Calu3 (cell line): ENCODE measurements around the gene NSFL1C. TPM values are rescaled to one million over a fixed set of nuclear protein-coding genes. Genes with fewer than 3 reads are reported as not detected.

Source experiments
- BruUV-seq: library from RNA; stranded (reverse); fragments of 400-500 nt; replicated peaks from 2 replicates; lab custom pipeline; 2021; lab: Mats Ljungman, UMichigan
- CTCF ChIA-PET: fragments of 300-600 bp; sonication (Branson Sonifier 250); formaldehyde crosslinking; loops from one replicate; lab custom pipeline; 2022; ENCODE audit warnings: antibody characterized with exemption; lab: Charles Lee
- DNase-seq: peaks from one replicate; pipeline ENCODE4 v3.0.0; 2022
- H3K27ac Mint-ChIP-seq: one replicate; pipeline ENCODE4 v1.8.0; 2022; ENCODE audit warnings: mixed read lengths; ENCODE audit not compliant: unreplicated experiment
- H3K27me3 Mint-ChIP-seq: one replicate; pipeline ENCODE4 v1.8.0; 2022; ENCODE audit warnings: mixed read lengths; ENCODE audit not compliant: unreplicated experiment
- H3K36me3 Mint-ChIP-seq: one replicate; pipeline ENCODE4 v1.8.0; 2022; ENCODE audit warnings: mild to moderate bottlenecking, moderate library complexity, mixed read lengths; ENCODE audit not compliant: insufficient read depth, unreplicated experiment
- H3K4me1 Mint-ChIP-seq: one replicate; pipeline ENCODE4 v1.8.0; 2022; ENCODE audit warnings: mild to moderate bottlenecking, low read depth, mixed read lengths; ENCODE audit not compliant: unreplicated experiment
- H3K4me3 Mint-ChIP-seq: one replicate; pipeline ENCODE4 v1.8.0; 2022; ENCODE audit warnings: mild to moderate bottlenecking, low read depth, moderate library complexity, mixed read lengths; ENCODE audit not compliant: unreplicated experiment
- H3K9me3 Mint-ChIP-seq: one replicate; pipeline ENCODE4 v1.8.0; 2022; ENCODE audit warnings: low read depth, mixed read lengths; ENCODE audit not compliant: unreplicated experiment
- intact Hi-C: fragments of 100-400 bp; cut with micrococcal nuclease; formaldehyde crosslinking; loops from one replicate; pipeline ENCODE4 v1.10.0; 2022; ENCODE audit not compliant: unreplicated experiment
- total RNA-seq: library from RNA; stranded (reverse); gene quantifications from 2 replicates; pipeline ENCODE4 v1.2.3, GENCODE V29; 2022
- TF ChIP-seq, protein P1 (sequence below): fragments of 200-600 bp; IDR thresholded peaks from one replicate; pipeline ENCODE4 v1.8.0; 2022; ENCODE audit warnings: antibody characterized with exemption; ENCODE audit not compliant: unreplicated experiment

NSFL1C gene
- total RNA-seq, 1 experiment from 2014 or later, result 81.0 TPM

DNA sequence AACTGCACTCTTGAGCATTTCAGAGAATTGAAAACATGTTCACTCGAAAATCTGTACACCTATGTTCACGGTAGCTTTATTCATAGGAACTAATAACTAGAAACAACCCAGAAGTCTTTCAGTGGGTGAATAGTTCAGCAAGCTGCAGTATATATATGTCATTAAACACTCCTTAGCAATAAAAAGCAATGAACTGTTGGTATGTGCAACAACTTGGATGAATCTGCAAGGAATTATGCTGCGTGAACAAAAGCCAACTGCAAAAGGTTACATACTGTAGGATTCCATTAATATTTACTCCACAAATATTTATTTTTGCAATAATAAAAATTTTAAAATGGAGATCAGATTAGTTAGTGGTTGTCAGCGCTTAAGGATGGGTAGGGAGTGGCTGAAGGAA lies 51.7 kb downstream of the NSFL1C start:
- CTCF ChIA-PET, result interaction anchor here (1.1 kb wide), 1 partner anchor 15 kb away, joined by 3 read pairs; no protein-coding TSS in a partner anchor
- BruUV-seq, result no TSS peak
- peaks cover 25% of the 10 kb centered on the region for H3K4me1 Mint-ChIP-seq
- H3K27me3 Mint-ChIP-seq, result no peaks in the 10 kb centered on the region
- TF ChIP-seq, protein P1, sequence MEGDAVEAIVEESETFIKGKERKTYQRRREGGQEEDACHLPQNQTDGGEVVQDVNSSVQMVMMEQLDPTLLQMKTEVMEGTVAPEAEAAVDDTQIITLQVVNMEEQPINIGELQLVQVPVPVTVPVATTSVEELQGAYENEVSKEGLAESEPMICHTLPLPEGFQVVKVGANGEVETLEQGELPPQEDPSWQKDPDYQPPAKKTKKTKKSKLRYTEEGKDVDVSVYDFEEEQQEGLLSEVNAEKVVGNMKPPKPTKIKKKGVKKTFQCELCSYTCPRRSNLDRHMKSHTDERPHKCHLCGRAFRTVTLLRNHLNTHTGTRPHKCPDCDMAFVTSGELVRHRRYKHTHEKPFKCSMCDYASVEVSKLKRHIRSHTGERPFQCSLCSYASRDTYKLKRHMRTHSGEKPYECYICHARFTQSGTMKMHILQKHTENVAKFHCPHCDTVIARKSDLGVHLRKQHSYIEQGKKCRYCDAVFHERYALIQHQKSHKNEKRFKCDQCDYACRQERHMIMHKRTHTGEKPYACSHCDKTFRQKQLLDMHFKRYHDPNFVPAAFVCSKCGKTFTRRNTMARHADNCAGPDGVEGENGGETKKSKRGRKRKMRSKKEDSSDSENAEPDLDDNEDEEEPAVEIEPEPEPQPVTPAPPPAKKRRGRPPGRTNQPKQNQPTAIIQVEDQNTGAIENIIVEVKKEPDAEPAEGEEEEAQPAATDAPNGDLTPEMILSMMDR, result no peak
- no peaks in the 10 kb centered on the region for H3K36me3 Mint-ChIP-seq
- DNase-seq, result no peak
- no peaks in the 10 kb centered on the region for H3K9me3 Mint-ChIP-seq
- H3K27ac Mint-ChIP-seq, result no peak overlapping the region
- H3K4me3 Mint-ChIP-seq, result no peak overlapping the region
- intact Hi-C loops, result no loop called here

- Mint-ChIP-seq H3K36me3 (no peaks in the 10 kb centered on the region), H3K27ac (no peak overlapping the region), H3K4me3 (no peak overlapping the region), H3K9me3 (no peaks in the 10 kb centered on the region), H3K4me1 (peaks cover 10% of the 10 kb centered on the region), H3K27me3 (no peaks in the 10 kb centered on the region)
- no peak for DNase-seq
- no TSS peak for BruUV-seq
- intact Hi-C loops, result no loop called here
- TF ChIP-seq, protein P1, result no peak
- CTCF ChIA-PET, result interaction anchor here (0.6 kb wide), 1 partner anchor 44 kb away, joined by 3 read pairs; no protein-coding TSS in a partner anchor
Measured at GRCh38 chr20:1405801-1406200, 60.8 kb downstream of the NSFL1C start.

GRCh38 chr20:1403624-1404023 lies 63.0 kb downstream of the NSFL1C start:
- Mint-ChIP-seq H3K4me3 (no peak overlapping the region), H3K9me3 (no peaks in the 10 kb centered on the region), H3K27me3 (no peaks in the 10 kb centered on the region), H3K36me3 (no peaks in the 10 kb centered on the region), H3K27ac (no peak overlapping the region), H3K4me1 (peaks cover 21% of the 10 kb centered on the region)
- CTCF ChIA-PET, result no interaction called here
- TF ChIP-seq, protein P1, result no peak
- no TSS peak for BruUV-seq
- DNase-seq, result no peak
- intact Hi-C loops, result no loop called here

- CTCF ChIA-PET, result no interaction called here
- Mint-ChIP-seq H3K4me1 (peaks cover 21% of the 10 kb centered on the region), H3K27me3 (no peaks in the 10 kb centered on the region), H3K4me3 (no peak overlapping the region), H3K9me3 (no peaks in the 10 kb centered on the region), H3K36me3 (no peaks in the 10 kb centered on the region), H3K27ac (no peak overlapping the region)
- BruUV-seq, result no TSS peak
- TF ChIP-seq, protein P1, result no peak
- DNase-seq, result no peak
- intact Hi-C loops, result no loop called here
Measured at GRCh38 chr20:1402149-1402548, 64.5 kb downstream of the NSFL1C start.
